Caco-2 (cell line): ENCODE results near the gene NCAPH2. TPM values are rescaled to one million over a fixed set of nuclear protein-coding genes. Genes with fewer than 3 reads are reported as not detected.

Experiments
- BruUV-seq: library from RNA; stranded (reverse); fragments of 400-500 nt; replicated peaks from 2 replicates; lab custom pipeline; 2021; lab: Mats Ljungman, UMichigan
- CTCF ChIA-PET: fragments of 300-600 bp; sonication (Branson Sonifier 250); formaldehyde crosslinking; loops from one replicate; lab custom pipeline; 2022; ENCODE audit warnings: antibody characterized with exemption; lab: Charles Lee
- POLR2A ChIA-PET: fragments of 300-600 bp; sonication (Branson Sonifier 250); formaldehyde crosslinking; loops from one replicate; lab custom pipeline; 2022; ENCODE audit warnings: antibody characterized with exemption; lab: Charles Lee
- DNase-seq, 2 experiments: peaks; one replicate each; pipeline versions ENCODE4 v3.0.0 to v3.0.0-alpha.2; 2020 to 2022
- H3K27me3 ChIP-seq: replicated peaks from 2 replicates; pipeline ENCODE4 v1.6.0; 2011; ENCODE audit warnings: low read length; ENCODE audit not compliant: control insufficient read depth, insufficient read depth
- H3K36me3 ChIP-seq: 2 replicates; pipeline ENCODE4 v1.5.1; 2011; ENCODE audit warnings: low read length; ENCODE audit not compliant: control insufficient read depth, insufficient read depth
- H3K4me1 ChIP-seq: fragments of 250-450 bp; sonication (Bioruptor Pico); 2 replicates; pipeline ENCODE4 v1.5.1; 2020; ENCODE audit warnings: mild to moderate bottlenecking
- H3K4me3 ChIP-seq: 2 replicates; pipeline ENCODE4 v1.5.1; 2011; ENCODE audit warnings: low read depth, mild to moderate bottlenecking, control low read depth, low read length
- H3K9me3 ChIP-seq: fragments of 250-450 bp; sonication (Bioruptor Pico); 2 replicates; pipeline ENCODE4 v1.5.1; 2020; ENCODE audit warnings: mild to moderate bottlenecking, moderate library complexity
- H3K27ac Mint-ChIP-seq: one replicate; pipeline ENCODE4 v1.8.0; 2022; ENCODE audit warnings: mixed read lengths; ENCODE audit not compliant: unreplicated experiment
- H3K27me3 Mint-ChIP-seq: one replicate; pipeline ENCODE4 v1.8.0; 2022; ENCODE audit warnings: mixed read lengths; ENCODE audit not compliant: insufficient read depth, unreplicated experiment
- H3K36me3 Mint-ChIP-seq: one replicate; pipeline ENCODE4 v1.8.0; 2022; ENCODE audit warnings: mild to moderate bottlenecking, mixed read lengths; ENCODE audit not compliant: insufficient read depth, unreplicated experiment
- H3K4me1 Mint-ChIP-seq: one replicate; pipeline ENCODE4 v1.8.0; 2022; ENCODE audit warnings: low read depth, mixed read lengths; ENCODE audit not compliant: unreplicated experiment
- H3K4me3 Mint-ChIP-seq: one replicate; pipeline ENCODE4 v1.8.0; 2022; ENCODE audit warnings: mild to moderate bottlenecking, moderate library complexity, mixed read lengths; ENCODE audit not compliant: unreplicated experiment
- H3K9me3 Mint-ChIP-seq: one replicate; pipeline ENCODE4 v1.8.0; 2022; ENCODE audit warnings: mixed read lengths; ENCODE audit not compliant: unreplicated experiment
- intact Hi-C: fragments of 100-400 bp; cut with micrococcal nuclease; formaldehyde crosslinking; loops from one replicate; pipeline ENCODE4 v1.10.0; 2022; ENCODE audit not compliant: unreplicated experiment
- total RNA-seq: library from RNA; stranded (reverse); gene quantifications from 2 replicates; pipeline ENCODE4 v1.2.3, GENCODE V29; 2022
- TF ChIP-seq, protein P1 (sequence below), 2 experiments: fragments of 200-600 bp in 1 of 2; IDR thresholded peaks; 1 replicate in 1 of 2; 2 replicates in 1 of 2; pipeline versions ENCODE4 v1.5.1 to v1.8.0; 2011 to 2022; ENCODE audit warnings: antibody characterized with exemption in 1 of 2, control low read depth in 1 of 2, inconsistent platforms in 1 of 2, low read depth in 1 of 2, low read length in 1 of 2, mild to moderate bottlenecking in 1 of 2, moderate library complexity in 1 of 2; ENCODE audit not compliant: insufficient read depth in 1 of 2, severe bottlenecking in 1 of 2, unreplicated experiment in 1 of 2

Gene NCAPH2
- total RNA-seq, 1 experiment from 2014 or later: 88.9 TPM

GRCh38 chr22:50465066-50465930 is 42.7 kb upstream of the NCAPH2 start:
- Histone ChIP-seq H3K36me3 (peaks cover 7% of the 10 kb centered on the region), H3K27me3 (no peaks in the 10 kb centered on the region), H3K4me1 (peaks cover 9% of the 10 kb centered on the region; the same call in 1 of the 2 replicates), H3K4me3 (no peak overlapping the region), H3K9me3 (no peaks in the 10 kb centered on the region)
- TF ChIP-seq, protein P1, sequence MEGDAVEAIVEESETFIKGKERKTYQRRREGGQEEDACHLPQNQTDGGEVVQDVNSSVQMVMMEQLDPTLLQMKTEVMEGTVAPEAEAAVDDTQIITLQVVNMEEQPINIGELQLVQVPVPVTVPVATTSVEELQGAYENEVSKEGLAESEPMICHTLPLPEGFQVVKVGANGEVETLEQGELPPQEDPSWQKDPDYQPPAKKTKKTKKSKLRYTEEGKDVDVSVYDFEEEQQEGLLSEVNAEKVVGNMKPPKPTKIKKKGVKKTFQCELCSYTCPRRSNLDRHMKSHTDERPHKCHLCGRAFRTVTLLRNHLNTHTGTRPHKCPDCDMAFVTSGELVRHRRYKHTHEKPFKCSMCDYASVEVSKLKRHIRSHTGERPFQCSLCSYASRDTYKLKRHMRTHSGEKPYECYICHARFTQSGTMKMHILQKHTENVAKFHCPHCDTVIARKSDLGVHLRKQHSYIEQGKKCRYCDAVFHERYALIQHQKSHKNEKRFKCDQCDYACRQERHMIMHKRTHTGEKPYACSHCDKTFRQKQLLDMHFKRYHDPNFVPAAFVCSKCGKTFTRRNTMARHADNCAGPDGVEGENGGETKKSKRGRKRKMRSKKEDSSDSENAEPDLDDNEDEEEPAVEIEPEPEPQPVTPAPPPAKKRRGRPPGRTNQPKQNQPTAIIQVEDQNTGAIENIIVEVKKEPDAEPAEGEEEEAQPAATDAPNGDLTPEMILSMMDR (IDR thresholded peaks at IDR 0.05; ENCODE audit: insufficient read depth in 1 of 2, low read depth in 1 of 2, low read length in 1 of 2, severe bottlenecking in 1 of 2, unreplicated experiment in 1 of 2): no peak
- no peak overlapping the region for H3K4me3 Mint-ChIP-seq
- POLR2A ChIA-PET: no interaction called here
- no peaks in the 10 kb centered on the region for H3K9me3 Mint-ChIP-seq
- H3K36me3 Mint-ChIP-seq: peaks cover 15% of the 10 kb centered on the region
- CTCF ChIA-PET: no interaction called here
- no peak for DNase-seq
- peaks cover 5% of the 10 kb centered on the region for H3K4me1 Mint-ChIP-seq
- intact Hi-C loops: no loop called here
- no peaks in the 10 kb centered on the region for H3K27me3 Mint-ChIP-seq
- no TSS peak for BruUV-seq
- no peak overlapping the region for H3K27ac Mint-ChIP-seq

GRCh38 chr22:50467341-50467740 is 40.7 kb upstream of the NCAPH2 start:
- H3K36me3 ChIP-seq: peaks cover 9% of the 10 kb centered on the region
- TF ChIP-seq, protein P1 (IDR thresholded peaks at IDR 0.05; ENCODE audit: insufficient read depth in 1 of 2, low read depth in 1 of 2, low read length in 1 of 2, severe bottlenecking in 1 of 2, unreplicated experiment in 1 of 2): no peak
- intact Hi-C loops: no loop called here
- H3K36me3 Mint-ChIP-seq: peaks cover 7% of the 10 kb centered on the region
- no peaks in the 10 kb centered on the region for H3K4me1 Mint-ChIP-seq
- no peaks in the 10 kb centered on the region for H3K27me3 ChIP-seq
- peaks cover 24% of the 10 kb centered on the region for H3K4me1 ChIP-seq
- no TSS peak for BruUV-seq
- no peak overlapping the region for H3K27ac Mint-ChIP-seq
- ChIA-PET CTCF (no interaction called here), POLR2A (no interaction called here)
- H3K9me3 ChIP-seq: no peaks in the 10 kb centered on the region
- no peaks in the 10 kb centered on the region for H3K27me3 Mint-ChIP-seq
- no peak overlapping the region for H3K4me3 ChIP-seq
- H3K4me3 Mint-ChIP-seq: no peak overlapping the region
- DNase-seq: no peak
- H3K9me3 Mint-ChIP-seq: no peaks in the 10 kb centered on the region

- H3K36me3 ChIP-seq: peaks cover 10% of the 10 kb centered on the region
- Mint-ChIP-seq H3K4me3 (no peak overlapping the region), H3K27ac (no peak overlapping the region), H3K36me3 (peaks cover 7% of the 10 kb centered on the region), H3K9me3 (no peaks in the 10 kb centered on the region), H3K4me1 (peaks cover 3% of the 10 kb centered on the region), H3K27me3 (no peaks in the 10 kb centered on the region)
- H3K9me3 ChIP-seq: no peaks in the 10 kb centered on the region
- BruUV-seq: no TSS peak
- no peak overlapping the region for H3K4me3 ChIP-seq
- intact Hi-C loops: no loop called here
- TF ChIP-seq, protein P1 (IDR thresholded peaks at IDR 0.05; ENCODE audit: insufficient read depth in 1 of 2, low read depth in 1 of 2, low read length in 1 of 2, severe bottlenecking in 1 of 2, unreplicated experiment in 1 of 2): no peak
- DNase-seq: no peak
- peaks cover 30% of the 10 kb centered on the region for H3K4me1 ChIP-seq
- CTCF ChIA-PET: interaction anchor here (0.7 kb wide), 1 partner anchor 25 kb away, joined by 3 read pairs; no protein-coding TSS in a partner anchor
- POLR2A ChIA-PET: no interaction called here
- no peaks in the 10 kb centered on the region for H3K27me3 ChIP-seq
Measured at GRCh38 chr22:50467773-50468440, 40.1 kb upstream of the NCAPH2 start.
